GM18520 (cell line): ENCODE results near the gene TBCD.

Experiments
- ATAC-seq: cut with Tn5 transposase; IDR thresholded peaks from one replicate; pipeline ENCODE4 v1.9.1; 2021; ENCODE audit not compliant: unreplicated experiment

The TBCD gene

DNA sequence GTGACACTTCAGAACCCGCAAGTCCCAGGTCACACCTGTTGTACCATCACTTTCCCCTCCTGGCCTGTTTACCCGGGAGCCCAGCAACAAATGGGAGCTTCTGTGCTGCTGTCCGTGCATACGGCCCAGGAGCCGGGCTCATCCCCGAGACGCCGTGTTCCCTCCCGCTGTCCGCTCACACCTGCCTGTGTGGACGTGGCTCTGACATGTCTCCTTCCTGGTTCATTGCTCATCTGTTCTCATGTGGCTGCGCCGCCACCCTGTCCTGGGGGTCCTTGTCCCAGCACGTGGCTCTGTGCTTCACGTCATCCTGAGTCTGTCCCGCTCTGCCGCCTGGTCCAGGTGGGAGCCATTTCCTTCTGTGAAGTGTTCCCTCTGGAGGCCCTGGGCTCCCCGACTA lies 37.9 kb downstream of the TBCD start:
- no peak for ATAC-seq

DNA sequence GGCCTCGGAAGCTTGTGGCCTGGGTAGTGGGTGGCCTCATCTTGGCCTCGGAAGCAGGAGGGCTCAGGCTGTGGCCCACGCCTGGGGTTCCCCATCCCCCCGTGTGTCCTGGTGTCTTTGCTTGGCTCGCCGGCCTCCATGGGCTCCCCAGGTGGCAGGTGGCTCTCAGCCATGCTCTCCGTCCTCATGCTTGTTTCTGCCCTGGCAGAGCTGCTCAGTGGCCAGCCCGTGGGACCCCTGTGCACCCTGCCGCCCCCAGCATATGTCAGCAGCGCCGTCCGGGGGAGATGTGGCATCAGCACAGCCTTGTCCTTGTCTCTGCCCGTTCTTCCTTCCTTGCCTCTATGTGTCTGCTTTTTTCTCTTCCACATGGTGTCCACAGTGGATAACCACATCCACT lies 38.5 kb downstream of the TBCD start:
- ATAC-seq, result no peak

DNA sequence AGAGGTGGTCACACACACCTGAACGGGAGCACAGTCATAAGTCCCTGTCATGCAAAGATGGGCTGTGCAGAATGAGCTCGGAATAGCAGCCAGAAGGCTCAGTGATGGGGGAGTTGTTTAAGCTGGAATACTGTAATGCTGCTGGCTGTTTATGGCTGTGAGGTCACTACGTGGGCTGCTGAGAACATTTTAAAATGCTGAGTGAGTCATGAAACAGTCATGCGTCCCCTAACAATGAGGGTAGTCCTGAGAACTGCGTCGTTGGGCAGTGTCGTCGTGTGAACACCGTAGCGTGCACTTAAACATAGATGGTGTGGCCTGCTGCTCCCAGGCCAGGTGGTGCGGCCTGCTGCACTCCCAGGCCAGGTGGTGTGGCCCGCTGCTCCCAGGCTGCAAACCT lies 39.7 kb downstream of the TBCD start:
- ATAC-seq, result no peak

DNA sequence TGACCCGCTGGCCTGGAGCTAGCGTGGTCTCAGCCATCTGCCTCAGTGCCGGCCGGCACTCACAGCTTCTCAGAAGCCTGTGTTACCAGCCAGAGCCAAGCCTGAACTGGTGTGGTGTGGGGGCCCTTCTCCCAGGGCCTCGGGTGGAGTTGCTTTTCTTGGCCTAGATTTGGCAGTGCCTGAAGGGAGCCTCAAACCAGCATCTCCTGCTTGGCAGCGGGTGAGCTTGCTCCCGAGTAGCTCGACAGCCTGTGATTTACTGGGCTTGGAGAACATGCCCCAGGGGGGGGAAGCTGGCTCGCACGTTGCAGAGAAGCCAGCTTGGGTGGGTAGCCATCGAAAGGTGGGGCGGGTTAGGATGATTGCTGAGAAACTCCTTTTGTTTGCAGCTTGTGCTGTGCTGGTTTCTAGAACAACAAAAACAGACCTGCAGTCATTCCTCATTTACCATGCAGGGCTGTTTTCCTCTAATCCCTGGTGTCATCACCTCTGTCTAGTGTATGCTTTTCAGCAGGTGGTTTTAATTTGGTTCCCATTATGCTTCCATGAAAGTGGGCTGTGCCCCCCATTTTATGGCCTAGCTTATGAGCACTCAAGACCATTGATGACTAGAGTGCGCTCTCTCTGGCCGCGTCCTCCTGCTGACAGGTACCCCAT lies 42.2 kb downstream of the TBCD start:
- ATAC-seq, result no peak

DNA sequence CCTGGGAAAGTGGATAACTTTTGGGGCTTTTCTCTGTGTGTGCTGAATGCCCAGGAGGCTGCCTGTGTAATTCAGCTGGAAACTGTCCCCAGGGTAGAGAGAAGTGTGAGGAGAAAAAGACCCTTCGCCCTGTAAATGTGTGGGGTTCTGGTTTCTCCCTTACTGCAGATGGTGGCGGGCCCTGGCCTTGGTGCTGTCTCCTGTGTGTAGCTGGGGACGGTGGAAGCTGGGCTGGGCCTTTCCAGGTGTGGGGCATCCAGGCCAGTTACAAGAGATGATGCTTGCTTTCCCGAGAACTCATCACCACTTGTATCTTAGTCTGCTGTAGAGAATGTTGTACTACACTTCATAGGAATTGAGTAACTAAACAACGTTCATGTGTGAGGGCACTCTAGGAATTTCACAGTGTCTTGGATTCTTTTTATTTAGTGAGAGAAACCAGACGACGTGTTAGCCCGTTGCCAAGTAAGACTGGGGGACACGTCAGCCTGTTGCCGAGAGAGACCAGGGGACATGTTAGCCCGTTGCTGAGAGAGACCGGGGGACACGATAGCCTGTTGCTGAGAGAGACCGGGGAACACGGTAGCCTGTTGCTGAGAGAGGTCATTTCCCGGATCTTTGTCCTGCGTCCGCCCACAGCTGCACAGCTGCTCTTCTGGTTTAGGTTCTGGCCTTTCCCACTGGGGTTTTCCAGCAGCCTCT lies 43.1 kb downstream of the TBCD start:
- ATAC-seq, result no peak

DNA sequence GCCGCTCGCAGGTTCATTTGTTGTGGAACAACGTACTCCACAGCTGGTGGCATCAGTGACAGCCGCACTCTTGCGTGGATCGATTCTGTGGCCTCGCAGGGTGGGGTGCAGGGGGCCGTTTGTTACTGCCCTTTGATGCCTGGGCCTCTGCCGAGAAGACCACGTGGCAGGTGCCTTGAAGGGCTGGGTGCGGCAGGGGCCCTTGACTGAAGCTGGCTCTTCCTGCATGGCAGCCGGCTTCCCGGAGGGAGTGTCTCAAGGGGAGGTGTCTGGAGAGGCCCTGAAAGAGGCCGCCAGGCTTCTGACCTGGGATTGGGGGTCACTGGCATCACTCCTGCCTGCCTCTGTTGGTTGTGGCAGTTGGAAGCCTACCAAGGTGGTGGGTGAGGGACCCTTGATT lies 43.8 kb downstream of the TBCD start:
- no peak for ATAC-seq

DNA sequence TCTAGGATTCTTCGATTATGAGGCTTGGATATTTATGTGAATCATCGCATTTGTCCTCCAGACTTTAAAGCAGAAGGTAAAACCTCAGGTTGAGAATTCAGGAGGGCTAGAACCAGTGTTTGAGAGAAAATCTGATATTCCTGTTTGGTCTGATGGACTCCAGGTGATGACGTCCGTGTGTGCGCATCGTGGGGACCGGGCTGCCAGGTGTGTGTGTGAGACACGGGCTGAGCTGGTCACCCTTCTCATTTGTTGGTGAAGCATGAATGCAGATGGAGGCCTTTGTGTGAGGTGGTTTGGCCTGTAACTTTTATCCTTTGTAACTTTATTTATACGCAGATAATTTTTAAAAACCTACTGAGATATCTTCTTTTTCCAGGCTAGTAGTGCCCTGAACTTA lies 45.2 kb downstream of the TBCD start:
- ATAC-seq, result no peak

DNA sequence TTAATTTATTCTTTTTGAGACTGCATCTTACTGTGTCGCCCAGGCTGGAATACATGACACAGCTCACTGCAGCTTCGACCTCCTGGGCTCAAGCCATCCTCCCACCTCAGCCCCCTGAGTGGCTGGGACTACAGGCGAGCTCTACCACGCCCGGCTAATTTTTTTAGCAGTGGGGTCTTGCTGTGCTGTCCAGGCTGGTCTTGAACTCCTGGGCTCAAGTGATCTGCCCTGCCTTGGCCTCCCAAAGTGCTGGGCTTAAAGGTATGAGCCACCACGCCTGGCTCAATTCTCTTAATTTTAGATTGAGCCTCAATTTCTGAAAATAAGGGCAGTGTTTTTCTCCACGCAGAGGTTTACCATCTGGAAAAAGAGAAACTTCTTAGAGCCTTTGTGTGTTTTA lies 46.9 kb downstream of the TBCD start:
- ATAC-seq, result no peak

DNA sequence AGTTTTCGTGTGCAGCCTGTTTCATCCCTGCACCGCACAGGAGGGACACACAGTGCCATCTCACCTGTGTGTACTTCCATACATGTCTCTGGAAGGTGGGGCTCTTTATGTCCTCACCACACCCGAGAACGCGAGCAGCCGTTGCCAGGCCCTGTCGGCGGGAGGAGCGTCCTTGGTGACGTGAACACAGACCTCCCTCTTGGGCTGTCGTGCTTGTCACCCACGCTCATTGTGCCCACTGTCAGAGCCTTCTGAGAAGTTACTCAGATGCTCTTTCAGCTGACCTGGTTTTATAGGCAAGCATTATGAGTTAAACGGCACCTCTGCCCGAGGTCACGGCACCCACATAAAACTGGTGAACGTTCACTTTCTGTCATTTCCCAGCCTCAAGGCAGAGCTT lies 47.7 kb downstream of the TBCD start:
- ATAC-seq, result no peak

DNA sequence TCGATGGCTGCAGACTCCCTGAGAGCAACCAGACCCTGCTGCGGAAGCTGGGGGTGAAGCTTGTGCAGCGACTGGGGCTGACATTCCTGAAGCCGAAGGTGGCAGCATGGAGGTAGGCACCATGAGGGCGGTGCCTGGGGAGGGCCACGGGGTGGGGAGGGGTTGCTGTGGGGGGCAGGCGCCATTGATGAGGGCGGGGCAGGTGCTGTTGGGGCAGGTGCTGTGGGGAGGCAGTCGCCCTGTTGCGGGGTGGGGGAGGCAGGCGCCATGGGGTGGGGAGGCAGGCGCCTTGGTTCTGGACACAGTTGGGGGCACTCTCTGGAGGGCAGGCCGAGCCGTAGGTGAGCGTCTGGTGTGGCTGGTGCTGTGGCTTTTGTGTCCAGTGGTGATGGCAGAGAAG lies 49.0 kb downstream of the TBCD start:
- ATAC-seq, result no peak

DNA sequence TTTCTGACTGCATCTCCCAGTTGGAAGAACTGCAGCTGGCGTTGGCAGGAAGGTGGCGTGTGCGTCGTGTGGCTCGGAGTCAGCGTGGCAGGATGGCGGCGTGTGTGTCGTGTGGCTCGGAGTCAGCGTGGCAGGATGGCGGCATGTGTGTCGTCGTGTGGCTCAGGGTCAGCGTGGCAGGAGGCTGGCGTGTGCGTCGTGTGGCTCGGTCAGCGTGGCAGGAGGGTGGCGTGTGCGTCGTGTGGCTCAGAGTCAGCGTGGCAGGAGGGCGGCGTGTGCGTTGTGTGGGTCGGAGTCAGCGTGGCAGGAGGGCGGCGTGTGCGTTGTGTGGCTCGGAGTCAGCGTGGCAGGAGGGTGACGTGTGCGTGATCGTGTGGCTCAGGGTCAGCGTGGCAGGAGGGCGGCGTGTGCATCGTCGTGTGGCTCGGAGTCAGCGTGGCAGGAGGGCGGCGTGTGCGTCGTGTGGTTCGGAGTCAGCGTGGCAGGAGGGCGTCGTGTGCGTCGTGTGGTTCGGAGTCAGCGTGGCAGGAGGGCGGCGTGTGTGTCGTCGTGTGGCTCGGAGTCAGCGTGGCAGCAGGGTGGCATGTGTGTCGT lies 49.6 kb downstream of the TBCD start:
- no peak for ATAC-seq

DNA sequence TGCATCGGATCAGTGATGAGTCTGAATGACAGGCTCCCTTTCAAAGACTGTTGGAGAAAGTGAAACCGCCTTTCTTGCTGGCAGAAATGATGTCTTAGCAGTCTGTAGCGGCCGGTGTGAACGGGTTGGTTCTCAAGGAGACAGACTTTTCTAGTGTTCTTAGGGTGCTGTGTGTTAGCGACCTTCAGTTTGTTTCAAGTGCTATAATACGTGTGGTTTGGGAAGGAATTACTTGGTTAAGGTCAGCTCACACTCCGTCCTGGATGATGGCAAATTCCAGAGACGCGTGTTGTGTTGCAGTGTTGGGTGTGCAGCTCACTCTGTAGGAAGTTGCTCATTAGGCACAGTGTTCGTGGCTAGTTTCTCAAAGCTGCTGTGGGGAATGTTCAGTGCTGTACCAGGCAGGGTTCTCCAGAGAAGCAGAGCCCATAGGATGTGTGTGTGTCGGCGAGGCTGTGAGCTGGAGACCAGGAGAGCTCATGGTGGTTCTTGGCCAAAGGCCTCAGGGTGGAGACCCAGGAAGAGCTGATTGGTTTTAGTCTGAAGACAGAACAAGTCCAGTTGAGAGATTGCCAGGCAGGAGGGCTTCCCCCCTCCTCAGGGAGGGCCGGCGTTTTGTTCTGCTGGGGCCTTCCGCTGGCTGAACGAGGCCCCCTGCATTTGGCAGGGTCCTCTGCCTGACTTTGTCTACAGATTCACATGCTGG lies 50.4 kb downstream of the TBCD start:
- no peak for ATAC-seq

DNA sequence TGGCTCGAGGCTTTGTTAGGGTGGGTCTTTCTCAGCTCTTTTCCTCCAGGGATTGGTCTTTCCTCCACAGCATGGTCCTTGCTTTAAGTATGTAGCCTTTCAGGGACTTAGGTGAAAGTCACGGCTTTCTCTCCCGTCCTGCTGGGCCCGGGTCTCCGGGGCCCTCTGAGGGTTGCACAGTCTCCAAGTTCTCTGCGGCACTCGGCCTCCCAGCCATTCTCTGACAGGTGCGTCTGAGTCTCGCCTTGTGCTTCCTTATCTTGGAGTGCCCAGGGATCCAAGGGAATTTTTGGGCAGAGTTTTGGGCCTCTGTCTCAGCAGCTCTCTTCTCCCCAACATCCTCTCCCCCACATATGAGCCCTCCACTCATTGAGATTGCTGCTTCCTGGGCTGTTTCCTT lies 51.3 kb downstream of the TBCD start:
- ATAC-seq, result no peak

DNA sequence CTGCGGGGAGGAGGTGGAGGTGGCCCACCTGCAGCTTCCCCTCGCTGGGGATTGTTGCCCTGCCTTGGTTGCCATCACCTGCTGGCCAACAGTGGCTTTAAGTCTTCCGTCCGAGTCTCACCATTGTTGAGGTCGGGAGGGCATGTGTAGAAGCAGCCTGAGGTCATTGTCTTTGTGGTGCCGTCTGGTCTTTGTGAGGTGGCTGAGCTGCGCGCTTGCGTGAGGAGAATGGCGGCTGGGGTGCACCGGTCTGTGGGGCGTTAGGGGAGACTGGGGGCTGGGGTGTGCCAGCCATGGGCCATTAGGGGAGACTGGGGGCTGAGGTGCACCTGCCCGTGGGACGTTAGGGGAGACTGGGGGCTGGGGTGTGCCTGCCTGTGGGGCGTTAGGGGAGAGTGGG lies 51.7 kb downstream of the TBCD start:
- no peak for ATAC-seq

DNA sequence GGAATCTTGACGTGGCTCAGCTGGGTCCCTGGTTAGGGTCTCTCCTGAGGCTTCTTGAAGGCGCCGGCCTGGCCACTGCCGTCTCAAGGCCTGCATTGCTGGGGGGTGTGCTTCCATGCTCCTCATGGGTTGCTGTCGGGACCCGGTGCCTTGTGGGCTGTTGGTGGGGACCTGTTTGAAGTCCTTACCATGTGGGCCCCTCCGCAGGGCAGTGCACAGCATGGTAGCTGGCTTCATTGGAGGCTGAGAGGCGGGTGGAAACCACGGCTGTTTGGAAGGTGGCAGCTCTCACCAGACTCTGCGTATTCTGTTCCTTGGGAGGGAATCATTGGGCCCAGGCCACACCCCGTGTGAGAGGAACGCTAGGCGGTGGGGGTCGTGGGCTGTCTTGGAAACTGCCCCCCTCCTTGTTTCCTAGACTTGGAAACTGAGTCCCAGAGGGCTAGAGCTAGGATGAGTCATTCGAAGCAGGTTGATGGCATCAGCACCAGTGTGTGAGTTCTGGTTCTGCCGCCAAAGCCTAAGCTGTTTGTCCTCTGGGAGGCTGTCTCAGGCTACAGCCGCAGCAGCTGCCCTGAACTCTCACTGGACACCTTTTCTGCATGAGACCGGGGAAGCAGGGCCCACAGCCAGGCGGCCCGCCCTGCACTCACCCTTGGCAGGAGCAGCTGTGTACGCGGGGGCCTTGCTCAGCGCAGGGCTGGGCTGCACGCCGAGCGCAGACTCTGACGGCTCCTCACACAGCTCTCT lies 52.8 kb downstream of the TBCD start:
- no peak for ATAC-seq

DNA sequence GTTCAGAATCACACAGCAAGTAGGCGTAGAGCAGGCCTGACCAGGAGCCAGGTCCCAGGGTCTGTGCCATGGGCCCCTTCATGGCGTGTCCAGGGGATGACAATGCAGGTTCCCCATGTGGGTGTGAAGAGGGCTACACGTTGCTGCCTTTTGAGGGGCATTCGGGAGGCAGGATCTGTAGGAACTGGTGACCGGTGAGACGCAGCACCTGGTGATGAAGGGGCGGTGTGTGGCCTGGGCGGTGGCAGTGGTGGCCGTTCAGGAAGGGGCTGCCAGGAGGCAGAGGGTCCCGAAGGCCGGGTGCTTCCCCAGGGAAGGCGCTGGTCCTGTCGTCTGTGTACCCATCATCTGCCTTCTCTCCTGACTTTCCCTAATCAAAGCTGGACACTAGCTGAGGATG lies 53.4 kb downstream of the TBCD start:
- ATAC-seq, result no peak

DNA sequence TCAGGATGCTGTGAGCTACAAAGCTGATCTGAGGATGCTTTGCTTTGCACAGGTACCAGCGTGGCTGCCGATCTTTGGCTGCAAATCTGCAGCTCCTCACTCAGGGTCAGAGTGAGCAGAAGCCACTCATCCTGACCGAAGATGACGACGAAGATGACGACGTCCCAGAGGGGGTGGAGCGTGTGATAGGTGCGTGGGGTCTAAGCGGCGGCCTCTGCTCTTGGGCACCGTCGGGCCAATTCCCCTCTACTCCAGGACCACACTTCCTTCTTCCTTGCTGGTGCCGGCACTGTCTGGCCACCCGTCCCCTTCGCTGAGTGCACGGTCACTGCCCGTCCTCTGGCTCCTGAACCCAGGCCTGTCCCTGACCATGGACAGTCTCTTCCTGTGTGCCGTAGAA lies 54.0 kb downstream of the TBCD start:
- no peak for ATAC-seq

DNA sequence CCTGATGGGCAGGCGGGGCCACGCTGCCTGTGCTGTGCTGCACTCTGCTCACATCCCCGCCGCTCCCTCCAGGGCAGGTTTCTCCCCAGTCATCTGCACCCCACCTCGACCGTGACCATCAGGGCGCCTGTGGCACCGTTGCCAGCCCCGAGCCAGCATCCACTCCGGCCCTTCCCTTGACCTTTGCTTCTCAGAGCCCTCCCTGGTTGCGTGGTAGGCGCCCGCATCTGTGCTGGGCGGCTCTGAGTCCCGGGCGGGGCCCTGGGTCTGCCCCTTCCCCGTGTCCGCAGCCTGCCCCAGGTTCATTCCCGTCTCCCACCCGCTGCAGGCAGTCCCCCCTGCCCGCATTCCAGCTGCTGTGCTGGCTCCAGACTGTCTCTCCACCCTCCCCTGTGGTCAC lies 54.8 kb downstream of the TBCD start:
- no peak for ATAC-seq

DNA sequence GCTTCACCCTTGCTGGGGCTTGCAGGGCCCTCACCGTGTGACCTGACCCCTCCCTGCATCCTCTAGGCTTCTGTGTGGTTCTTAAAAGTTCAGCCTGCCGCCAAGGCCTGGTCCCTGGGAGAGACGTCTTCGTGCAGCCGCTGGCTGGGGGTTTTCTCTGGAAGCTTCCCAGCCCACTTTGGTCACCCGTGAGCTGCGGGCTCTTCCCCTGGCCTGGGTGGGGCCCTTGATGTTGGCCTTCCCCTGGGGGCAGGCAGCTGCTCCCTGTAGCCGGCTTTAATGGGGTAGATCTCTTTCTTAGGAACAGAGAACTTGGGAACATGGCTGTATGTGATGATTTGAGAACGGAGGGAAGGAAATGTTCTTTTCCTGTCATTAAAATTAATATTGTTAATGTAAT lies 55.2 kb downstream of the TBCD start:
- ATAC-seq, result no peak

DNA sequence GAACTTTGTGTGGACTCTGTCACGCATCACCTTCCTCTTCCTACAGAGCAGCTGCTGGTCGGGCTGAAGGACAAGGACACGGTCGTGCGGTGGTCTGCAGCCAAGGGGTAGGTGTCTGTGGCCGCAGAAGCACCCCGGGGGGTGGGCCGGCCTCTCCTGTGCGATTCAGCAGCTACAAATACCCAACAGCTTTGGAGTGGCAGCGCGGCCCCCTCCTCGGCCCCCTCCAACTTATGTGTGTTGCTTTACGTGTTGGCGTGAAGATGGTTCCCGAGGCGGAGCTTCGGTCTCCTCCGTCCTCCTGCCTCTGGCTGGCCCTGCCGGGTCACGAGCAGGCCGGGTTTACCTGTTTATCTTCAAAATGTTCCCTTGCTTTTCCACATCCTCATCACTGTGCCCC lies 55.7 kb downstream of the TBCD start:
- no peak for ATAC-seq

DNA sequence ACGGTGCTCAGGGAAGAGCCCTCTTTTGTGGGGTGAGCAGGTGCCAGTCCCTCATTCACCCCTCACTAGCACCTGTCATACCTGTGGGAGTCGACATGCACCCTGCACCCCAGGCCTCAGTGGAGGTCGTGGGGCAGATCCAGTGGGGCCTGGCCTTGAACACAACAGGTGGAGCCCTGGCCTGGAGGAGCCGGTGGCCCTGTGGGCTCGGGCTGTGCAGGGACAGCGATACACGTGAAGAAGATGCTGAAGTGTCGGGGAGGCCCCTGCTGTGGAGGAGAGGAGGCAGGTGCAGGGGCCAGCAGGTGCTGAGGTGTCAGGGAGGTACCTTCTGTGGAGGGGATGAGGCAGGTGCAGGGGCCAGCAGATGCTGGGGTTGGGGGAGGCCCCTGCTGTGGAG lies 56.1 kb downstream of the TBCD start:
- ATAC-seq, result no peak
